HTERT RPE-1 (cell line): Measurements from ENCODE around the gene ACTR3C.
"Not testable (repeated sequence)": the region's sequence is repeated elsewhere in the genome, so short reads cannot be mapped to it uniquely, and the experiment has no call there.

Experiments
- in situ Hi-C: fragments of 300-500 bp; cut with MboI; formaldehyde crosslinking; loops from 4 replicates; pipeline ENCODE4 v1.14.3; 2020; ENCODE audit warnings: low sequenced_read_pairs

ACTR3C gene

GRCh38 chr7:150314639-150315239 lies 8.6 kb downstream of the ACTR3C start:
- in situ Hi-C loops: no loop called here

- in situ Hi-C loops: no loop called here
Observed at GRCh38 chr7:150313870-150314269, 9.5 kb downstream of the ACTR3C start.

- in situ Hi-C loops: no loop called here
Observed at GRCh38 chr7:150313367-150313809, 10.0 kb downstream of the ACTR3C start.

- in situ Hi-C loops: not testable (repeated sequence)
Observed at GRCh38 chr7:150312649-150313366, 10.5 kb downstream of the ACTR3C start.

DNA sequence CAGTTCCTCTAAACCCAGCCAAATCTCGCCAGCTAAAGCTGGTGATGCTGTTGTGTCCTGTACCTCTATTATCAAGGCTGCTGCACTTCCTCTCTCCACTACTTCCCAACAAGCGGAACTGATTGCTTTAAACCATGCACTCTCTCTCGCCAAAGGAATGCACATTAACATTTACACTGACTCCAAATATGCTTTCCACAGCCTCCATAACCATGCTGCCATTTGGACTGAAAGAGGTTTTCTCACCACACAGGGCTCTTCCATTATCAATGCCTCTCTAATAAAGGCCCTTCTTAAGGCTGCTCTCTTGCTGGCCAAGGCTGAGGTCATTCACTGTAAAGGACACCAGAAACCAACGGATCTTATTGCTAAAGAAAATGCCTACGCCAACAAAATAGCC lies 11.6 kb downstream of the ACTR3C start:
- in situ Hi-C loops: no loop called here

- in situ Hi-C loops: no loop called here
Observed at GRCh38 chr7:150311146-150311545, 12.2 kb downstream of the ACTR3C start.

DNA sequence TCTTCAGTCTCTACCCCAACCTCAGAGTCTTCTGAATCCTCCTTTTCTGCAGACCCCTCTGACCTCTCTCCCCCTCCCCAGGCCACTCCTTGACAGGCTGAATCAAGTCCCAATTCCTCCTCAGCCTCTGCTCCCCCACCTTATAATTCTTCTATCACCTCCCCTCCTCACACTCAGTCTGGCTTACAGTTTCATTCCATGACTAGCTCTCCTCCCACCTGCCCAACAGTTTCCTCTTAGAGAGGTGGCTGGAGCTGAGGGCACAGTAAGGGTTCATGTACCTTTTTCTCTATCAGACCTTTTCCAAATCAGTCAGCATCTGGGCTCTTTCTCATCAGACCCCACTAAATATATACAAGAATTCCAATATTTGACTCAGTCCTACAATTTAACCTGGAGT lies 14.8 kb downstream of the ACTR3C start:
- in situ Hi-C loops: no loop called here

GRCh38 chr7:150307904-150308303 lies 15.4 kb downstream of the ACTR3C start:
- in situ Hi-C loops: no loop called here

GRCh38 chr7:150307129-150307528 lies 16.2 kb downstream of the ACTR3C start:
- in situ Hi-C loops: no loop called here

- in situ Hi-C loops: not testable (repeated sequence)
Observed at GRCh38 chr7:150306377-150306776, 17.0 kb downstream of the ACTR3C start.

DNA sequence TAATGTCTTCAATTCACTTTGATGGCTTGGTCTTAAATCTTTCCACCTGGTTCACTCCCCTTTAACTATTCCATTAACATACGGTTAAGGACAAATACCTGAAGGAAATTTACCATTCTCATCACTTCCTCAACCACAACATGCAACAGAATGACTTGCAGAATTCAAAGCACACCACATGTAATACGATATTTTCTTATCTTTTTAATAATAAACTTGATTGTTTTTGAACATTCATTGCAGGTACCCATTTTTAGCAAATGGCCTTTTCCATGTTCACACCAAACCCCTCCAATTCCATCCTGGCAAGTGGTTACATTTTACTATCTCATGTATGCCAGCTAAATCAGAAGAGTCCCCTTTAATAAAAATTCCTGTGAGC lies 17.5 kb downstream of the ACTR3C start:
- in situ Hi-C loops: not testable (repeated sequence)

GRCh38 chr7:150305259-150305902 lies 18.0 kb downstream of the ACTR3C start:
- in situ Hi-C loops: not testable (repeated sequence)

DNA sequence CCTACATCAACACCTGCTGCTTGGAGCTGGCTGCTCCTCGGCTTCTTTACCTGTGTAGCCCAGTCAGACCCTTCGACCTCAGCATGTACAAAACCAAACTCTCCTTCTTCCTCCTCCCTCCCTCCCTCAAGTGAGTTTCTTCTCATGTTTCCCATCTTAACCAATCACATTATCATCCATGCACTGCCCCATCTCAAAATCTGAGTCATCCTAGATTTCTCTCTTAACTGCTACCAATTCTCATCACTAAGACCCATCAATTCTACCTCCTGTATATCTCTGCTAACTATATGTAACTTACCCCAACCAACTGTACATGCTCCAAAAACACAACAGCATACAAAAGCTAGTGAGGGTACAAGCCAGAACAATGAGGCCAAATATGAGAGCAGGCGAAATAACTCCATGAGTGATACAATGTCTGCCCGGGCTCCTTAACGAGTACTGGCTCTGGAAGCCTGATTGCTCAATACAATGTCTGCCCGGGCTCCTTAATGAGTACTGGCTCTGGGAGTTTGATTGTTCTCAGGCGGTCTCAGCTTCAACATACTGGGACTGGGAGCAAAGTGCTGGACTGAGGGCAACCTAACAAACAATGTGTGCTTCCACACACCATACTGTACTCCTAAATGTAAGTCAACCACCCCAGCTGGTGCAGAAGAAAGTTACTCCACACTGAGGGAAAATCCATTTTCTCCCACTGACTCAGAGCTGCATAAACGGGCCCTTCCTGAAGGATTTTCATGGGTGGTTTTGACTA lies 18.7 kb downstream of the ACTR3C start:
- in situ Hi-C loops: not testable (repeated sequence)

DNA sequence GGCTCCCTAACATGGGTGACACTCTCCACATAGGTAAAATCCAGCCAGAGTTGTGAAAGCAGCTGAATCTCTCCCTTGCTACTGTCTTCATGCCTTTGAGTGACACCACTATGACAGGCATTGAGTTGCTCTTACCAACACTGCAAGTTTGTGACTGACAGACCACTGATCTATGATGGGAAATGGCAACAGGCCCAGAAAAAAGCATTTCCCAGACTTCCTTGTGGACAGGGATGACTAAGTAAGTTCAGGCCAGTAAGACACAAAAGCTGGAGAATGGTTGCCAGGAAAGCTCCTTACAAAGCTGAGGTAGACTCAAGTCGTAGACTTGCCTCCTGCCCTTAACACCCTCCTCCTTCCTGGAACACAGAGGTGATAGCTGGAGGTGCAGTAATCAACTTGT lies 20.4 kb downstream of the ACTR3C start:
- in situ Hi-C loops: not testable (repeated sequence)

DNA sequence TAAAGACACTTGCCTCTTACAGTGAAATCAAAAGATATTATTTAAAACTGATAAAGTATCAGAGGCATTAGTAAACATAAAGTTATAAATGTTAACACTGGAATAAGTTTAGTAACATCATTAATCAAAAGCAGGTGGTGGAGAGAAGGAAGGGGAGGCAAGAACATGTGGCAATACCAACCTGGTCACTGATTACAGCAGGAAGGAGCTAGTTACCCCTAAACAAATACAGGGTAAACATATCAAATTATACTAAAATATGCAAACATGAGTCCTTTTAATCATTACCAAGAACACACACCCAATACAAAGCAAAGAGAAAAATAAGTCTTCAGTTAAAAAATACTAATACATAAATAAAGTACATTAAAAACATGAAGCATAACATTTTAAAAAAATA lies 25.4 kb downstream of the ACTR3C start:
- in situ Hi-C loops: not testable (repeated sequence)

DNA sequence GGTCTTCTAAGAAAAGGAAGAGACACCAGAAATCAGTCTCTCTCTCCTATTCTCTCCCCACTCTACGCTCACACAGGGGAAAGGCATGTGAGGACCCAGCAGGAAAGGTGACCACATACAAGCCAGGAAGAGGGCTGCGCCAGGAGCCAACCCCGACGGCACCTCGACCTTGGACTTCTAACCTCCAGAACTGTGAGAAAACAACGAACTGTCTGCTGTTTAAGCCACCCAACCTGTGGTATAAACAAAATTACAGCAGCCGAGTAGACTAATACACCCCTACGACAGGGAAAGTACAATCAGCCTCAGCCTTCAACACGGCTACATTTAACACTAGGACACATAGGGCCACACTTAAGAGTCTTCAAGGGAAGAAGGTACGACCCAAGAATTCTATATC lies 26.5 kb downstream of the ACTR3C start:
- in situ Hi-C loops: not testable (repeated sequence)

DNA sequence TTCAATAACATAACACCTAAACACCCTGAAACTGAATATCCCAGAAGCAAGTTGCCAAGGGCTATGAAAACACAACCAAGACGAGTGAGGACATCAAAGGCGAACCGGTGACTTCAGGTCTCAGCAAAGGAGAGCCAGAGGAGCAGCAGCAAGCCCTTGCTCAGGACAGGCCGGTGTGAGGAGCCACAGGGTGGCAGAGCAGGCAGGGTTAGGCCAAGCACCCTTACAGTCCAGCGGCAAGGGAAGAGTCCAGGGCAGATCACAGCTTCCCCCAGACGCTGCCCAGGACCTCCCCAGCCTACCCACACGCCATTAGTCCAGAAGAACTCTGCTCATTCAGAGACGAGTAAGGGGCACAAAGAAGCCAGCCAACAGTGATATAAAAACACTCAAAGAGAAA lies 27.7 kb downstream of the ACTR3C start:
- in situ Hi-C loops: not testable (repeated sequence)

DNA sequence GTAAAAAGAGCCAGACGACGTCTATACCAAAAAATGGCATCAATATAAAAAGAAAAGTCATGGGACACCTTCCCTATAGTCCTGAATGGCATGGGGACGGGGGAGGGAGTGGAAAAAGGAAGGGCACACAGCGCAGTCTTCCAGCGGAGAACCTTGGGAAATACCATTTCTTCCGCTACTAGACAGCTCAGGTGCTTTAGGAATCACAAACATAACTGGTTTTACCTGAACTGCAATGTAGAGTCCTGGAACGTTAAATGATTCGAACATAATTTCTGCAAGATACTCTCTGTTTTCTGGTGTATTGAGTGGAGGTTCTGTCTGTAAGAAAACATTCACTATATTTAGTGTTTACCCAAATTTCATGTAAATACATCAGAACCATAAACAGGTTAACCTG lies 28.3 kb downstream of the ACTR3C start:
- in situ Hi-C loops: not testable (repeated sequence)

- in situ Hi-C loops: not testable (repeated sequence)
Observed at GRCh38 chr7:150290317-150290716, 33.0 kb downstream of the ACTR3C start.

GRCh38 chr7:150288816-150289215 lies 34.5 kb downstream of the ACTR3C start:
- in situ Hi-C loops: not testable (repeated sequence)

DNA sequence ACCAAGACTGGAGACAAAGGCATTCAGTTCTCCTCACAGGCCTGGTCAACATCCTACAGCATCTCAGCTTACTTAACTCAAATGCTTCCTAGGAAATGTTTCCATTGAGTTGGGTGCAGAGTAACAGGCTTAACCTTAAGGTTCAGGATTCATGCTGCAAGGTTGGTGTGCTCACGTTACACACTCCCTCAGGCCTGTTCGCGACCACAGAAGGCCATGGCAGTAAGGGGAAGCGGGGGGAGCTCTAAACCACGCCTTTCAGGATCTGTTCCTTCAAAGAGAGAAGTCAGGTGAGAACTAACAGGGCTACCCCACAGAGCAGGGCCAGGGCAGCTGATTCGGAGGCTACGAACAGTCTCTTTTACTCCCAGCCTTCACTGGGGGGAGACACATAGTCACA lies 35.5 kb downstream of the ACTR3C start:
- in situ Hi-C loops: not testable (repeated sequence)
